Naive thymus-derived CD8-positive, alpha-beta T cell (primary cell): ENCODE measurements around the gene PTX3. TPM values are rescaled to one million over a fixed set of nuclear protein-coding genes. Genes with fewer than 3 reads are reported as not detected.

Experiments
- polyA plus RNA-seq, 3 donors: library from polyadenylated mRNA; unstranded; fragments of 300-500 nt; fragmentation: Illumina TruSeq; gene quantifications; one replicate each; pipeline ENCODE4 v1.2.3, GENCODE V29; 2021
- total RNA-seq, 8 experiments: library from RNA in 2 of 8; stranded (reverse) in 2 of 8; gene quantifications; one replicate each; pipeline ENCODE4 v1.2.3 and lab custom pipeline; 2021 to 2026

PTX3 gene
- total and polyA plus RNA-seq, 5 experiments from 2014 or later: 0.21 to 0.71 (median 0.26) TPM; not detected in 1

Other genes with a start within 250 kb of the PTX3 start
- gene VEPH1, start 66.6 kb downstream of the PTX3 start, total RNA-seq: not detected
- not detected for gene VEPH1, start 66.6 kb downstream of the PTX3 start, polyA plus RNA-seq